Stromal cell of bone marrow (primary cell): Measurements from ENCODE around the gene SENP7.
"Not testable (repeated sequence)": the region's sequence is repeated elsewhere in the genome, so short reads cannot be mapped to it uniquely, and the experiment has no call there.

Source experiments
- DNase-seq: peaks from one replicate; pipeline ENCODE4 v3.0.0-alpha.2; 2012; ENCODE audit warnings: low read depth

SENP7 gene, protein sequence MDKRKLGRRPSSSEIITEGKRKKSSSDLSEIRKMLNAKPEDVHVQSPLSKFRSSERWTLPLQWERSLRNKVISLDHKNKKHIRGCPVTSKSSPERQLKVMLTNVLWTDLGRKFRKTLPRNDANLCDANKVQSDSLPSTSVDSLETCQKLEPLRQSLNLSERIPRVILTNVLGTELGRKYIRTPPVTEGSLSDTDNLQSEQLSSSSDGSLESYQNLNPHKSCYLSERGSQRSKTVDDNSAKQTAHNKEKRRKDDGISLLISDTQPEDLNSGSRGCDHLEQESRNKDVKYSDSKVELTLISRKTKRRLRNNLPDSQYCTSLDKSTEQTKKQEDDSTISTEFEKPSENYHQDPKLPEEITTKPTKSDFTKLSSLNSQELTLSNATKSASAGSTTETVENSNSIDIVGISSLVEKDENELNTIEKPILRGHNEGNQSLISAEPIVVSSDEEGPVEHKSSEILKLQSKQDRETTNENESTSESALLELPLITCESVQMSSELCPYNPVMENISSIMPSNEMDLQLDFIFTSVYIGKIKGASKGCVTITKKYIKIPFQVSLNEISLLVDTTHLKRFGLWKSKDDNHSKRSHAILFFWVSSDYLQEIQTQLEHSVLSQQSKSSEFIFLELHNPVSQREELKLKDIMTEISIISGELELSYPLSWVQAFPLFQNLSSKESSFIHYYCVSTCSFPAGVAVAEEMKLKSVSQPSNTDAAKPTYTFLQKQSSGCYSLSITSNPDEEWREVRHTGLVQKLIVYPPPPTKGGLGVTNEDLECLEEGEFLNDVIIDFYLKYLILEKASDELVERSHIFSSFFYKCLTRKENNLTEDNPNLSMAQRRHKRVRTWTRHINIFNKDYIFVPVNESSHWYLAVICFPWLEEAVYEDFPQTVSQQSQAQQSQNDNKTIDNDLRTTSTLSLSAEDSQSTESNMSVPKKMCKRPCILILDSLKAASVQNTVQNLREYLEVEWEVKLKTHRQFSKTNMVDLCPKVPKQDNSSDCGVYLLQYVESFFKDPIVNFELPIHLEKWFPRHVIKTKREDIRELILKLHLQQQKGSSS

DNA sequence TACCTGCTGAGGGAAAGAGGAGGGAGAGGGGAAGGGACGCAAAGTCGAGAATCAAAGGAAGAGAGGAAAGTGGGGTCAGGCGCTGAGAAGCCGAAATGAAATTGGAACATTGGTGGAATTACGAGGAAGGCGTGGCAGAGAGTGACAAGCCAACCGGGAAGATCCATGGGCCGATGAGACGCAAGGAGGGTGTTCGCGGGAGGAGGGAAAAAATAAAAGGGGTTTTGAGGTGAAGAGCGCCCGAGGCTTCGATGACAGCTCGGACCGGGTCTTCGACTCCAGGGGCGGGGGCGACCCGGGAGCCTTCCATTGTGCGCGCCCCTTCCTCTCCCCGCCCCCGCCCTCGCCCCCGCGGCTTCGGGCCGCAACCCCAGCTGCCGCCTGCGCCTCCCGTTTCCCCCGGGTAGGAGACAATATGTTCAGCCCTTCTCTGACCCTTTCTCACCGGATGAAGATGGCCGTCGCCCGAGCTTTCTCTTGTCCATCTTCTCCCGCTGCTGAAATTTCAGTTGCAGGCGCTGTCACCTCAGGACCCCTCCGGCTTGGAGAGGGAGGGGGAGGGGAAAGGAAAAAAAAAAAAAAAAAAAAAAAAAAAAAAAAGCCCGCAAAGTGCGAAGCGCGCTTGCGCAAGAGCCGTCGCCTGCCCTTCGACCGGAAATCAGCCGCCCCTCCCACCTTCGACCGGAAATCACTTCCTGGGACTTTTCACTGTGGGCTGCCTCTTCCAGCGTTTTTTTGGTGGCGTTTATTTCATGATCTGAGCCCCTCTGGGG, at the start of gene SENP7:
Gene SENP7, minus strand, starts transcription at position 567 of the 773 bp plus-strand sequence. Its CDS starts 82 bp downstream, at position 485.
- DNase-seq = peak; percentile 65

DNA sequence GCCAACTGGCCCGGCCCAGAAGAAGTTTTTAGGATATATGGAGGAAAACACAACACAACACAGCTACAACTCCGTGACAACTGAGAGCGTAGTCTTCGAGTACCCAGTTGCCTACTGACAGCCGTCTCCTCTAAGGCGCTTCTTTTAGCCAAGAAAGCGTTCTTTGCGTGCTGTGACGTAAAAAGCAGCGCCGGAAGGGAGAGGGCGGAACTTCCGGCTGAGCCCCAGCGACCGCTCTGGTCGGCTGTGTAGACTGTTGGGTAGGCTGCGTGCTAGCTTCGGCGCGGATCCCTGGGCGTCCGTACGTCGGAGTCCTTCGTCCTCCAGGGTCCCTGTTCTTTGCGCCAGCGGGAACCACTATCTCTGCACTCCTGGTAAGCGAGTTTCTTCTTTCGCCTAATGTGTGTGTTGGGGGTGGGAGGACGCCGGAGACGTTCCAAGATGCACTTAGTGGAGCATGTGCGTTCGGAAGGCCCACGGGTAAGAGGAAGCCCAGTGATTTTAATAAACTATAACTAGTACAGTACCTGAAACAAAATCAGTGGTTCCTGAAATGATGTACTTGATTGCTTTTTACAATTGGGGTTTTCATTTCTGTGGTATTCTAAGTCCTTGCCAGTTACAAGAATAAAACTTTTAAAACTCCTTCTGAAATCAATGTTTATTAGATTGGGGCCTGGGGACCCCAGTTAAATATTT, 48.8 kb upstream of the SENP7 start, which contains the start of gene TRMT10C:
Gene TRMT10C, plus strand, starts transcription at position 239 of the 699 bp plus-strand sequence. CDS start 2,914 bp downstream, outside the sequence.
- peak; percentile 88 for DNase-seq

DNA sequence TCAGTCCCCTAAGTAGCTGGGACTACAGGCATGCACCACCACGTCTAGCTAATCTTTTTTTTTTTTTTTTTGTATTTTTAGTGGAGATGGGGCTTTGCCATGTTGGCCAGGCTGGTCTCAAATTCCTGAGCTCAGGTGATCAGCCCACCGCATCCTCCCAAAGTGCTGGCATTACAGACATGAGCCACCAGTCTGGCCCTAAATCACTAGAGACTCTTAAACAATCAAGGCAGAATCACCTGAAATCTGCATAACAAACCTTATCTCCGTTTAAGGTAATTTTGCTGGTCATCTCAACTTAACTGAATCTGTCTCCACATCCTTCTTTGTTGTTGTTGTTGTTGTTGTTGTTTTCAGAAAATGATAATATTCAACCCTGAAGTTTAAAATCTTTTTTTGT, 43.1 kb upstream of the SENP7 start:
- DNase-seq = no peak

DNA sequence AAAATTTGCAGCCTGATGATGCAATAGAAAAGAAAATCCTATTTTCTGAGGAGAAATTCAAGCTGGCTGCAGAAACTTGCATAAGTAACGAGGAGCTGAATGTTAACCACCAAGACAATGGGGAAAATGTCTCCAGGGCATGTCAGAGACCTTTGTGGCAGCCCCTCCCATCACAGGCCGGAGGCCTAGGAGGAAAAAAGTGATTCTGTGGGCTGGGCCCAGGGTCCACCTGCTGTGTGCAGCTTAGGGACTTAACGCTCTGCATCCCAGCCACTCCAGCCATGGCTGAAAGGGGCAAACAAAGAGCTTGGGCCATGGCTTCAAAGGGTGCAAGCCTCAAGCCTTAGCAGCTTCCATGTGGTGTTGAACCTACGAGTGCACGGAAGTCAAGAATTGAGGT, 40.4 kb upstream of the SENP7 start:
- DNase-seq = not testable (repeated sequence)

DNA sequence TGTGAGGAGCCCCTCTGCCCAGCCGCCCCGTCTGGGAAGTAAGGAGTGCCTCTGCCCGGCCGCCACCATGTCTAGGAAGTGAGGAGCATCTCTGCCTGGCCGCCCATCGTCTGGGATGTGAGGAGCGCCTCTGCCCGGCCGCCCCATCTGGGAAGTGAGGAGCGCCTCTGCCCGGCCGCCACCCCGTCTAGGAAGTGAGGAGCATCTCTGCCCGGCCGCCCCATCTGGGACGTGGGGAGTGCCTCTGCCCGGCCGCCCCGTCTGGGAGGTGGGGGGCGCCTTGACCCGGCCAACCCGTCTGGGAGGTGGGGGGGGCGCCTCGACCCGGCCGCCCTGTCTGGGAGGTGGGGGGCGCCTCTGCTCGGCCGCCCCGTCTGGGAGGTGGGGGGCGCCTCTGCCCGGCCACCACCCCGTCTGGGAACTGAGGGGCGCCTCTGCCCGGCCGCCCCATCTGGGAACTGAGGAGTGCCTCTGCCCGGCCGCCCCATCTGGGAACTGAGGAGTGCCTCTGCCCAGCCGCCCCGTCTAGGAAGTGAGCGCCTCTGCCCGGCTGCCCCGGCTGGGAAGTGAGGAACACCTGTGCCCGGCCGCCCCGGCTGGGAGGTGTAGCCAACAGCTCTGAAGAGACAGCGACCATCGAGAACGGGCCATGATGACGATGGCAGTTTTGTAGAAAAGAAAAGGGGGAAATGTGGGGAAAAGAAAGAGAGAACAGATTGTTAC, 38.5 kb upstream of the SENP7 start:
- DNase-seq = not testable (repeated sequence)

DNA sequence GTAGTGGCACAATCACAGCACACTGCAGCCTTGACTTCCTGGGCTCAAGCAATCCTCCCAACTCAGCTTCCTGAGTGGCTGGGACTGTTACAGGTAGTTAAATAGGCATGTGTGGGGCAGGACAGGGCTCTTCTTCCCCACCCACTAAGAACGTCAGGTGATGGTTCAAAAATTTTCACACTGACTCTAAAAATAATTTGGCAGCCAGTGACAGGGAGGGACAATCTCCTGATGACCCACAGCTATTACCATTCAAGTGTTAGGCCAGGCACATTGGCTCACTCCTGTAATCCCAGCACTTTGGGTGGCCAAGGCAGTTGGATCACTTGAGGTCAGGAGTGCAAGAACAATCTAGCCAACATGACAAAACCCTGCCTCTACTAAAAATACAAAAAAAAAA, 36.5 kb upstream of the SENP7 start:
- DNase-seq = no peak

DNA sequence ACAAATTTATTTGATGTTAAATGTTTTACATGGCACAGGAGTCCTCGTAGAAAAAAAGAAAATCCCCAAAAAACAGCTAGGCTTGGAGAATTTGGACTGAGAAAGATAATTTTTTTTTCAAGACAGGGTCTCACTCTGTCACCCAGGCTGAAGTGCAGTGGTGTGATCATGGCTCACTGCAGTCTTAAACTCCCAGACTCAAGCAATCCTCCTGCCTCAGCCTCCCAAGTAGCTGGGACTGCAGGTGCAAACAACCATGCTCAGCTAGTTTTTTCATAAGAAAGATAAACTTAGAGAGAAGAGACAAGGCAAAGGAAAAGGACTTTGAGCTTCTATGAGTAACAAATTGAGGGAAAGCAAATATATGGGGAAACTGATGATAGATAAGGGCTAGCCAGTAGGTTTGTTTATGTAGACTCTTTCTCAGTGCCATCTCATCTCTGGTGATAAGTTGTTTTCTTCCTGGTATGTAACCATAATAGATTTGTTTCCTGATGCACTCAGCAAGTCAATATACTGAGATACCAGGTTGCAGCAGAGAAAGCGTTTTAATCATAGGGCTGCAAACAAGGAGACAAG, 35.6 kb upstream of the SENP7 start:
- DNase-seq = no peak

DNA sequence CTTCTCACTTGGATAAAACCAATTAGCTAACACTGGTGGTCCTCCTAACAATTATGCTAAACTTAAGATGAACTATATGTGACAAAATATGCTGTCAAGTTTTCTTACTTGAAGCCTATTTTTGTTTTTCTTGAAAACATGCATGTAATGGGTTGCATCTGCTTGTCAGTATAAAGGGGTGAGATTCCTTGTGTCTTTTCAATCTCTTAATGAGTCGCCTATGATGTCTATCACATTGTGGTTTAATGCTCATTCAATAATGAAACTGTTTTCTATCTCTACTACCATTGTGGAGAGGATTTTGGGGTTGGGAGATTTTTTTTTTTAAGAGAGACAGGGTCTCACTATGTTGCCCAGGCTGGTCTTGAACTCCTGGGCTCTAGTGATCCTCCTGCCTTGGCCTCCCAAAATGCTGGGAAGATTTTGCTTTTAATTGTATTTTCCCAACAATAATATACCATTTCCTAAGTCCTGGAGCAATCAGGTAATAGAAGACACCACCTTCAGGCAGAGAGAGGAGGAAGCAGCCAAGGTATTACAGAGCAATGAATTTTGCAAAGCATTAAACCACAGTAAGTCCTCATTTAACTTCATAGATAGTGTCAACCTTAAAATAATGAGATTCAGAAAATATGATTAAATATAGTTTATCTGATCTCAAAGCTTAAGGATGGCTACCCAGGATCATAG, 31.3 kb upstream of the SENP7 start:
- DNase-seq = no peak

DNA sequence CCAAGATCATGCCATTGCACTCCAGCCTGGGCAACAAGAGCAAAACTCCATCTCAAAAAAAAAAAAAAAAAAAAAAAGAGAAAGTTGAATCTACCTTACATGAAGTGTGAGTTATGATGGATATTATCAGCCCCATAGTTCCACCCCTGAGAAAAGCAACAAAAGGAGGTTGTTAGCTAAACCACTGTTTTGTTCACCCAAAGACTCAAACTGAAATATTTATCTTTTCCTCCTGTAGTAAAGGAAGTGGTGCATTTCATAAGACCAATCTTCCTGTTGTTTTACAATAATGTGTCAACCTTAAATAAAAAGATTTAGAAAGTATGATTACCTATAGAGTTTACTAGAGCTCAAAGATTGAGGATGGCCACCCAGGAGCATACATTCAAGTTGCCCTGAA, 29.9 kb upstream of the SENP7 start:
- no peak for DNase-seq

DNA sequence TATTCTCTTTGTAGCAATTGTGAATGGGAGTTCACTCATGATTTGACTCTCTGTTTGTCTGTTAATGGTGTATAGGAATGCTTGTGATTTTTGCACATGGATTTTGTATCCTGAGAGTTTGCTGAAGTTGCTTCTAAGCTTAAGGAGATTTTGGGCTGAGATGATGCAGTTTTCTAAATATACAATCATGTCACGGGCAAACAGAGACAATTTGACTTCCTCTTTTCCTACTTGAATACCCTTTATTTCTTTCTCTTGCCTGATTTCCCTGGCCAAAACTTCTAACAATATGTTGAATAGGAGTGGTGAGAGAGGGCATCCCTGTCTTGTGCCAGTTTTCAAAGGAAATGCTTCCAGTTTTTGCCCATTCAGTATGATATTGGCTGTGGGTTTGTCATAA, 23.9 kb upstream of the SENP7 start:
- not testable (repeated sequence) for DNase-seq

DNA sequence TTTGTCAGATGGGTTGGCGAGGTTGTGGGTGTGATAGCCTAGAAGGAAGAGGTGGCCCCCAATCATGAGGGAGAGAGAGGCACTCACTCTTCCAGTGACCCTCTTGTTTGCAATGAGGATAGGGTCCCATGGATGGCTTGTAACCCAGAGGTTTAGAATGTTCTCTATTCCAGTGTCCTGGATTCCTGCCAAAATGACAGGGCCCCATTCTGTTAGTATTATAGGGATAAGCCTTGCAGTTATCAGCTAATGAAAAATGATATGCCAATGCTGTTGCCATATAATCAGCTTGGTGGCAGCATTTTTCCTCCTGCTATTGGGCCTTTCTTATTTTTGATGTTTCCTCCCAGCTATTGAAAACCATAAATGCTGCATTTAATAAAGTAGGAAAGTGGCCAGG, 23.3 kb upstream of the SENP7 start:
- DNase-seq = no peak

DNA sequence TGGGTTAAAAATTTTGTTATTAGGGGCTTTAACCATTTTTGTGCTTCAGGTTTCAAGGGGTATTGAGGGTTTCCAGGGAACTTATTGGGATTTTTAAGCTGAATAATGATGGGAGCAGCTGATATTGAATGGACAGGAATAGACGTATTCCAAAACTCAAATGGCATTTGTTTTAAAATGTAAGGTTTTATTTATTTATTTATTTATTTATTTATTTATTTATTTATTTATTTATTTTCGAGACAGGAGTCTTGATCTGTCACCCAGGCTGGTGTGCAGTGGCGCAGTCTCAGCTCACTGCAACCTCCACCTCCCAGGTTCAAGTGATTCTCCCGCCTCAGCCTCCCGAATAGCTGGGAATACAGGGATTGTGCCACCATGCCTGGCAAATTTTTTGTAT, 22.2 kb upstream of the SENP7 start:
- DNase-seq = no peak

DNA sequence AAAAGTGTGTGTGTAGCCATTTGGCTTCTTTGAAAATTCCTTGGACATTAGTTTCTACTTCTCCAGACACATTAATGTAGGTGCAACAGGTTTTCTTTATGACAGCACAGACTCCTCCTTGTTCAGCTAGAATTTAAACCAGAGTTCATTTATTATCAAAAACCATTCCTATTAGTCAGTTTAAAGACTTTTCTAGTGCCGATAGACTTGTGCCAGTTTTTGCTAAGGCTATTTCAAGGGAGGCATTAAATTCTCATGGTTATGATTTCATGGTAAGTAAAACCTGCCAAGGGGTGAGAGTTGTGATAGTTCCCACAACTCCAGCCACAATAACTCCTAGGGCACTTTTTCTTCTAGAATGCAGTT, 20.6 kb upstream of the SENP7 start:
- peak; percentile 1 for DNase-seq

DNA sequence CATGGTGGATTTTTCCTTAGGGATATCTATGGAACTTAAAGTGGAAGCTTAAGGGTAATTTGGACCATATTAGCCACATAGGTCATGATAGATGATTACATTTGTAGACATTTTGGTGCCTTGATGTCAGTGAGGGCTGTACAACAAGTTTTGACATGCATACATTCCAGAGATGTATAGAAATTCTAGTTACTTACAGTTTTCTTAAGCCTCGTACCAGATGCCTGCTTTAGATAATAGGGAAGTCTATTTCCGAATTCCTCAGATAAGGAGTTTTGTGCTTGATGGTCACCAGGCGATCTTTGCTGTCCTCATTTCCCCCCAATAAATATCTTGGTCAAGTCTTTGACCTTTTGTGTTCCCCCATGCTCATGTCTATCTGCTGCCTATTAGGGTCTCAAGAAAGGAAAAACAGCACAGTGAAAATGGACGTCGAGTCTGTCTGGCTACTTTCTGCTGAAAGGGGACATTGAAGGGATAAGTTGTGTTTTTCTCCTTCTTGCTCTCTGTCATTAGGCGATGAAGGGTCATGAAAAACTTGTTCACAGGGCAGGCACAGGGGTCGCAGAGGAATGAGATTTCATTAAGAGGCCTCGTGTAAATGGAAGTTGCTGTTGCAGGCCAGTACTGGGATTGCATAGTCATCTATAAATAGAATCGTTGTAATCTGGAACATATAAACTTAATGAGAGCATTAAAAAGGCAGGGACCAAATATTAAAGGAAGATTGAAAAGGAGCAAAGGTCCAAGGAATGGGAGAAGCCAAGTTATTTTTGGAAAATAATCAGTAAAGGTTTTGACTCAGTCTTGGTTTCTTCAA, 20.0 kb upstream of the SENP7 start:
- DNase-seq = peak; percentile 1

DNA sequence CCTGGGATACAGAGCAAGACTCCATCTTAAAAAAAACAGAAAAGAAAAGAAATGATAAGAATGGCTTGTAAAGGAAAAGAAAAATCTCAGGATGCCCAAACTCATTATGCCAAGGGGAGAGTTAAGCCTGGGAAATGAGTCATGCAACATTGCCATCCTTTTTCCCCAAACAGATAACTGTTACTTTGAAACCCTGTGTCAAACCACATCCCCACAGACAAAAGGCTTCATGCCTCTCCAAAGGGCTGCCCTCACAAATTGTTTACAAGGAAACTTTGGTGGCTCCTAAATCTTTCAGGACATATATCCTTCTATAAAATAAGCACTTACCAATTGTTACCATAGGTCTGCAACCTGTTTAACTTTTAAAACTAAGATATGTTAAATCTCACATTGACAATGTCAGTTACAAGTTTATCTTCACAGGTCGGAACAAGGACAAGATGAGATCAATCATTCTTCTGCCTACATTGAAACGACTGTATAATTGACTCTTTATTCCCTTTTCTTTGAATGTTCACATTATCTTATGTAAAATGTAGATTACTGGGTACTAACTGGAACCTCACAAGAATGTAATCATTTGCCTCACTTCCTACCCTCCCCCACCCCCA, 18.6 kb upstream of the SENP7 start:
- DNase-seq = no peak

DNA sequence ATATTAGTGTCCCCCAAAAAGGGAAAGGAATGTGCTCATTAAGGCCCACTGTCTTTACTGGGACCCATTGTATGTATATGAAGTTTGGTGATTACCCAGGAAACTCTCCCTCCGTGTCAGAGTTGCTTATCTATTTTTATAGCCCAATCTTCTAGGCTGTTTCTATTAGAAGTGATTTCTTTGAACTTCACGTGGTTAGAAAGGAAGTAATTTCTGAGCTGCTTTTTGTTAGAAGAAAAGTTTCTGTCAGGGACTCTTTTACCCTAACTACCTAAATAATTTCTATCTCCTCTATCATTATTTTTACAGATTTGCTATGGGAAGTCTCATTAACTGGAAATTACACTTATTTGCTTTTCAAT, 17.7 kb upstream of the SENP7 start:
- no peak for DNase-seq

DNA sequence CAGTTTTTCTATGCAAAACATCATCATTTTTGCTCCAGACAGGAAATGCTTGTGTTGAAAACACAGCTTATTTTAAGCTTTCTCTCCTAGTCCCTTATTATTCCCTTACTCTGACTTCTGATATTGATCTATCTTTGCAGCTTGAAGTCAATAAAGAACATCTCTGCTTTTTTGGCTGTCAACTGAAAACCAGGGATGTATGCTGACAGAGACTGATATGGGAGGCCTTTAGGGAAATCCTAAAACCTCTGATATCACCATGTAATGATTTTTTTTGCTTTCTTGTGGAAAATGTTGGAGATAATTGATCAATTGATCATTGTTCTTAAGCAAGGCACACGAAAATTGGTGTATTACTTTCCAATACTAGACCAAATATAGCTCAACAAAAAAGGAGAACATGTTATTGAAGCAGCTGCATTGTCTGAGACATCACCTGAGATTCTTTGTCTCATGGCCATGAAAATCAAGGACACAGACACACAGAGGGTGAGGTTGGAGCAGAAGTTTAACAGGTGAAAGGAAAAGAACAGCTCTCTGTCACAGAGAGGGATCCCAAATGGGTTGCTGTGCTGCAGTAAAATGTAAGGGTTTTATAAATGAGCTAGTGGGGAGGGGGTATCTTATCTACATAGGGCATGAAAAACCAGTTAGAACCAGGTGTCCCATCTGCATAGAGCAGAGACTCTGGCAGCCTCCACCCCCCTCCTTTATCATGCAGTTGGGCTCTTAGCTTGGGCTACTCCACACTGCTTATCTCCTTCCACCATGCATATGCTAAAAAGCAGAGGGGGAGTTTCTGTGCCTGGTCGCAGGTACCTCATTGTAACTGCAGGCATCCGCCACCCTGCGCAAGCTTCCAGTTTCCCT, 17.0 kb upstream of the SENP7 start:
- no peak for DNase-seq
